HepG2 (cell line): ENCODE results near the gene ACAD8. TPM values are rescaled to one million over a fixed set of nuclear protein-coding genes. Genes with fewer than 3 reads are reported as not detected.

Source experiments
- ATAC-seq: fragments of 200-7000 bp; cut with Tn5 transposase; 3 replicates; pipeline ENCODE4 v1.9.1; 2020; ENCODE audit warnings: mild to moderate bottlenecking, moderate library complexity
- BruUV-seq: library from RNA; stranded (reverse); fragments of 400-500 nt; replicated peaks from 2 replicates; lab custom pipeline; 2021; lab: Mats Ljungman, UMichigan
- CTCF ChIA-PET: fragments of 300-600 bp; formaldehyde crosslinking; extraction: SDS; loops from one replicate; lab custom pipeline; 2021; ENCODE audit warnings: low total read pairs, inconsistent platforms, low intra/inter-chr PET ratio; lab: Yijun Ruan, JAX
- POLR2A ChIA-PET: fragments of 350-600 bp; sonication (Branson Sonifier 250); formaldehyde crosslinking; loops from one replicate; lab custom pipeline; 2020; ENCODE audit warnings: antibody characterized with exemption, inconsistent platforms; lab: Yijun Ruan, JAX
- DNase-seq: peaks from one replicate; pipeline ENCODE4 v3.0.0-alpha.2; 2015; ENCODE audit warnings: low spot score
- FAIRE-seq: peaks from 3 replicates; lab custom pipeline; 2011; peaks lifted over from hg19 to GRCh38; lab: Jason Lieb, UNC
- H2AFZ ChIP-seq: one replicate; pipeline ENCODE4 v1.6.1; 2011; ENCODE audit warnings: low read length, inconsistent platforms
- H3K27ac ChIP-seq: fragments of 300-600 bp; 3 replicates; pipeline ENCODE4 v1.8.0; 2011; ENCODE audit warnings: mixed run types, mild to moderate bottlenecking, mixed read lengths, low read length, inconsistent platforms; ENCODE audit not compliant: insufficient read depth; ENCODE audit errors: extremely low read length
- H3K27me3 ChIP-seq, 2 experiments: fragments of 200-600 bp in 1 of 2; 2 replicates in 1 of 2; 3 replicates in 1 of 2; pipeline versions ENCODE4 v1.6.0 to v1.8.0; 2011; ENCODE audit warnings: low read length in 2 of 2, mild to moderate bottlenecking in 2 of 2, moderate library complexity in 2 of 2, inconsistent platforms in 1 of 2; ENCODE audit not compliant: insufficient read depth in 2 of 2, control insufficient read depth in 1 of 2
- H3K36me3 ChIP-seq, 2 experiments: fragments of 200-600 bp in 1 of 2; replicated peaks in 1 of 2; 2 replicates in 1 of 2; 3 replicates in 1 of 2; pipeline versions ENCODE4 v1.5.1 to v1.8.0; 2011; ENCODE audit warnings: low read length in 2 of 2, inconsistent platforms in 1 of 2; ENCODE audit not compliant: insufficient read depth in 2 of 2, control insufficient read depth in 1 of 2
- H3K4me1 ChIP-seq: 2 replicates; pipeline ENCODE4 v1.5.1; 2012; ENCODE audit warnings: low read length, inconsistent platforms; ENCODE audit not compliant: insufficient read depth
- H3K4me2 ChIP-seq: 2 replicates; pipeline ENCODE4 v1.6.0; 2011; ENCODE audit warnings: low read depth, low read length, inconsistent platforms
- H3K4me3 ChIP-seq, 3 experiments: fragments of 200-600 bp in 1 of 3; sonication (generic), shearing (Covaris generic) in 1 of 3; replicated peaks in 1 of 3; 2 replicates each; pipeline ENCODE4 v1.5.1; 2011 to 2016; ENCODE audit warnings: low read length in 3 of 3, inconsistent platforms in 2 of 3, low read depth in 2 of 3, mild to moderate bottlenecking in 2 of 3, control low read depth in 1 of 3, mixed read lengths in 1 of 3; ENCODE audit not compliant: insufficient read depth in 1 of 3
- H3K79me2 ChIP-seq: one replicate; pipeline ENCODE4 v1.6.1; 2011; ENCODE audit warnings: low read length, inconsistent platforms; ENCODE audit not compliant: insufficient read depth
- H3K9ac ChIP-seq: 2 replicates; pipeline ENCODE4 v1.6.0; 2011; ENCODE audit warnings: mild to moderate bottlenecking, low read depth, low read length, inconsistent platforms; ENCODE audit not compliant: insufficient read depth
- H3K9me3 ChIP-seq: 2 replicates; pipeline ENCODE4 v1.5.1; 2012; ENCODE audit warnings: mild to moderate bottlenecking, low read length
- H4K20me1 ChIP-seq: 2 replicates; pipeline ENCODE4 v1.6.0; 2011; ENCODE audit warnings: inconsistent platforms, mild to moderate bottlenecking, low read length, moderate library complexity; ENCODE audit not compliant: insufficient read depth
- ADNP ChIP-seq: sonication (generic); formaldehyde crosslinking; IDR thresholded peaks from 2 replicates; pipeline ENCODE4 v1.4.0; 2020; ENCODE audit warnings: missing genetic modification reagents
- NONO ChIP-seq, 2 experiments: fragments of 450-650 bp in 1 of 2; sonication (generic) in 1 of 2; formaldehyde crosslinking in 1 of 2; IDR thresholded peaks in 1 of 2; conservative IDR thresholded peaks in 1 of 2; 2 replicates each; pipeline versions ENCODE4 v1.6.1 to v1.8.0; 2017 to 2022; ENCODE audit warnings: mild to moderate bottlenecking in 1 of 2, missing genetic modification reagents in 1 of 2, moderate library complexity in 1 of 2
- RBM22 ChIP-seq: fragments of 200-400 bp; formaldehyde crosslinking; optimal IDR thresholded peaks from 2 replicates; pipeline ENCODE3; 2017; ENCODE audit warnings: mild to moderate bottlenecking, low read length, moderate library complexity
- TMF1 ChIP-seq: sonication (generic); formaldehyde crosslinking; IDR thresholded peaks from 2 replicates; pipeline ENCODE4 v1.8.1; 2022; ENCODE audit warnings: low read depth, missing genetic modification reagents
- ZNF619 ChIP-seq: sonication (generic); formaldehyde crosslinking; IDR thresholded peaks from 2 replicates; pipeline ENCODE4 v1.4.0; 2020; ENCODE audit warnings: mild to moderate bottlenecking, missing genetic modification reagents
- ZNF891 ChIP-seq: sonication (generic); formaldehyde crosslinking; IDR thresholded peaks from 2 replicates; pipeline ENCODE4 v1.5.0; 2020; ENCODE audit warnings: mild to moderate bottlenecking, missing genetic modification reagents
- WGBS: methylation state at CpG from one replicate; pipeline ENCODE4 v1.1.6; 2017; ENCODE audit warnings: low lambda C conversion rate; 5-methylcytosine and 5-hydroxymethylcytosine counted together
- in situ Hi-C: cut with HindIII; loops from 2 replicates; pipeline ENCODE4 v1.10.0; 2017; ENCODE audit warnings: low pct_unique_long_range_greater_than_20kb; ENCODE audit not compliant: extremely low pct_ligation_motif_present
- intact Hi-C: fragments of 100-400 bp; cut with micrococcal nuclease; formaldehyde crosslinking; loops from one replicate; pipeline ENCODE4 v1.10.0; 2022; ENCODE audit not compliant: unreplicated experiment
- polyA plus RNA-seq, 8 experiments: library from polyadenylated mRNA; depleted of rRNA in 3 of 8; stranded (reverse) in 7 of 8; unstranded in 1 of 8; fragments of >200 nt; fragmentation: Illumina TruSeq in 4 of 8; extraction: Trizol in 4 of 8; gene quantifications; 2 replicates each; pipeline versions ENCODE4 v1.2.1 to v1.2.3, GENCODE V29; 2011 to 2016; ENCODE audit warnings: low read depth in 4 of 8, missing spikeins in 1 of 8, mixed read lengths in 1 of 8; ENCODE audit not compliant: insufficient read depth in 1 of 8
- total RNA-seq, 5 experiments: library from RNA; depleted of rRNA; stranded (reverse); fragments of >200 nt; fragmentation: Illumina TruSeq; extraction: Trizol; gene quantifications; 2 replicates each; pipeline ENCODE4 v1.2.3, GENCODE V29; 2016; ENCODE audit warnings: low read depth in 1 of 5
- TF ChIP-seq, protein P1 (sequence below): sonication (generic); formaldehyde crosslinking; IDR thresholded peaks from 2 replicates; pipeline ENCODE4 v1.5.0; 2020; ENCODE audit warnings: mild to moderate bottlenecking, missing genetic modification reagents, borderline replicate concordance

Gene ACAD8
- total and polyA plus RNA-seq, 2 of the 13 experiments (the other 11 are each of a cell fraction or from before 2014, with no cell fraction given): 13.5 to 20.3 TPM

DNA sequence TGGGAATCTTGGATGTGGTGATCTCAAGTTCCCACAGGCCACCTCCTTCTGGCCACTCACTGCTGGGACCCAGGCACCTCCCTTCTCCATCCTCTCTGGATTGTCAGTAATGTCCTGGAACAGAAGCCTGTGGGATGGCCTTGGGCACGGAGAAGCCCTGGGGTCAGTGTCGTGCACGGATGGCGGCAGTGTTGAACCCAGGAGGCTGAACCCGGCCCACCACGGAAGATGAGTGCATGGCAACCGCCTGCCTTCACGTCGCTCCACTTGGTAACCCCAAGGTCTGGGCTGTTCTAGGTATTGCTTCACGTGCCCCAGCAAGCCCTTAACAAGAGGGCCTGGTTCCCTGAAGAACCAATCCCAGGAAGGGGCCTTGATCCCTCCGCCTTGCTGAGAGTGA, 7.3 kb upstream of the ACAD8 start (continued):
- TF ChIP-seq ZNF619 (CRISPR knock-in tag) (no peak), ZNF891 (no peak), ADNP (CRISPR knock-in tag) (no peak), NONO (IDR thresholded peaks at IDR 0.05) (no peak), NONO (CRISPR knock-in tag; conservative IDR thresholded peaks at IDR 0.05) (no peak)
- TF ChIP-seq, protein P1, sequence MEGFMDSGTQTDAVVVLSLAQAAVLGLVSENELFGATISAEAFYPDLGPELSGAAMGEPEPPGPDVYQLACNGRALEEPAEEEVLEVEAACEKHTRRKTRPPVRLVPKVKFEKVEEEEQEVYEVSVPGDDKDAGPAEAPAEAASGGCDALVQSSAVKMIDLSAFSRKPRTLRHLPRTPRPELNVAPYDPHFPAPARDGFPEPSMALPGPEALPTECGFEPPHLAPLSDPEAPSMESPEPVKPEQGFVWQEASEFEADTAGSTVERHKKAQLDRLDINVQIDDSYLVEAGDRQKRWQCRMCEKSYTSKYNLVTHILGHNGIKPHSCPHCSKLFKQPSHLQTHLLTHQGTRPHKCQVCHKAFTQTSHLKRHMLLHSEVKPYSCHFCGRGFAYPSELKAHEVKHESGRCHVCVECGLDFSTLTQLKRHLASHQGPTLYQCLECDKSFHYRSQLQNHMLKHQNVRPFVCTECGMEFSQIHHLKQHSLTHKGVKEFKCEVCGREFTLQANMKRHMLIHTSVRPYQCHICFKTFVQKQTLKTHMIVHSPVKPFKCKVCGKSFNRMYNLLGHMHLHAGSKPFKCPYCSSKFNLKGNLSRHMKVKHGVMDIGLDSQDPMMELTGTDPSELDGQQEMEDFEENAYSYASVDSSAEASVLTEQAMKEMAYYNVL (CRISPR knock-in tag): no peak

DNA sequence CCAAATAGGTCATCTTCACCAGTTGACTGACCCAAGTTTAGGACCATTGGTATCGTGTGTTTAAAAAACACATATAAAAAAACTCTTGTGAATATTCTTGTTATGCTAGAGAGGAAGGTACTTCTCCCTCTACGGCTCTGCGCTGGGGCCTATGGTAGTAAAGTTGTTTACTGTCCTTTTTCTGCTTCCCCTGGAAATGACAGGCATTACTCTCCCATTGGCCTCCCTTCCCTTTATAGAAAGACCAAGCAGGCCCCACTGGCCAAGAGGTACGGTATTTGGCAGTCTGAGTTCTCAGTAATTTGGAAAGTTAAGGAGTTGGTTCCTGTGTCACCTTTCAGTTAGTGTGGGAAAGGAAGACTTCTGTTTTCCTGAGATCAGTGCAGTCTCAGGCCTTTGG, 6.7 kb upstream of the ACAD8 start:
- Histone ChIP-seq H3K36me3 (peaks cover 11 to 55% of the 10 kb centered on the region in 2 experiments), H3K4me1 (peaks cover 3% of the 10 kb centered on the region), H3K9ac (no peak overlapping the region), H3K27me3 (no peaks in the 10 kb centered on the region), H3K27ac (no peak overlapping the region), H3K9me3 (no peaks in the 10 kb centered on the region), H3K4me2 (no peak overlapping the region), H3K4me3 (no peak overlapping the region), H3K79me2 (peaks cover under 1% of the 10 kb centered on the region), H4K20me1 (no peaks in the 10 kb centered on the region), H2AFZ (no peak overlapping the region)
- TF ChIP-seq RBM22 (peak; percentile 34), TMF1 (no peak)
- ATAC-seq (no peak), DNase-seq (no peak), FAIRE-seq (no peak)
- intact Hi-C loops (no loop called here), in situ Hi-C loops (no loop called here)
- ChIA-PET CTCF (no interaction called here), POLR2A (no interaction called here)
- BruUV-seq: no TSS peak
- WGBS: 95% methylated on average over 4 of the region's 4 CpGs
